Omental fat pad (tissue), 4 donors: ENCODE measurements around the gene TTC22. TPM values are rescaled to one million over a fixed set of nuclear protein-coding genes. Genes with fewer than 3 reads are reported as not detected.

Experiments used
- ATAC-seq: fragments of 150-250 bp; one replicate; pipeline ENCODE4 v1.9.1; 2016; ENCODE audit warnings: mild to moderate bottlenecking, moderate library complexity; ENCODE audit not compliant: low FRiP score
- DNase-seq: peaks from one replicate; pipeline ENCODE4 v3.0.0-alpha.2; 2019; ENCODE audit warnings: low spot score
- CTCF ChIP-seq, 3 donors: fragments of 450-650 bp; IDR thresholded peaks; one replicate each; pipeline ENCODE4 v1.5.1; 2016 to 2017; ENCODE audit warnings: antibody characterized with exemption in 3 of 3, mild to moderate bottlenecking in 3 of 3, moderate library complexity in 2 of 3
- total RNA-seq, 4 donors: library from RNA; depleted of rRNA; stranded (reverse); fragments of >200 nt; gene quantifications; one replicate each; pipeline ENCODE4 v1.1.0, GENCODE V29; 2016

The TTC22 gene
- total RNA-seq, 4 donors from 2014 or later = 0.88 to 1.7 (median 1.1) TPM; not detected in 1

DNA sequence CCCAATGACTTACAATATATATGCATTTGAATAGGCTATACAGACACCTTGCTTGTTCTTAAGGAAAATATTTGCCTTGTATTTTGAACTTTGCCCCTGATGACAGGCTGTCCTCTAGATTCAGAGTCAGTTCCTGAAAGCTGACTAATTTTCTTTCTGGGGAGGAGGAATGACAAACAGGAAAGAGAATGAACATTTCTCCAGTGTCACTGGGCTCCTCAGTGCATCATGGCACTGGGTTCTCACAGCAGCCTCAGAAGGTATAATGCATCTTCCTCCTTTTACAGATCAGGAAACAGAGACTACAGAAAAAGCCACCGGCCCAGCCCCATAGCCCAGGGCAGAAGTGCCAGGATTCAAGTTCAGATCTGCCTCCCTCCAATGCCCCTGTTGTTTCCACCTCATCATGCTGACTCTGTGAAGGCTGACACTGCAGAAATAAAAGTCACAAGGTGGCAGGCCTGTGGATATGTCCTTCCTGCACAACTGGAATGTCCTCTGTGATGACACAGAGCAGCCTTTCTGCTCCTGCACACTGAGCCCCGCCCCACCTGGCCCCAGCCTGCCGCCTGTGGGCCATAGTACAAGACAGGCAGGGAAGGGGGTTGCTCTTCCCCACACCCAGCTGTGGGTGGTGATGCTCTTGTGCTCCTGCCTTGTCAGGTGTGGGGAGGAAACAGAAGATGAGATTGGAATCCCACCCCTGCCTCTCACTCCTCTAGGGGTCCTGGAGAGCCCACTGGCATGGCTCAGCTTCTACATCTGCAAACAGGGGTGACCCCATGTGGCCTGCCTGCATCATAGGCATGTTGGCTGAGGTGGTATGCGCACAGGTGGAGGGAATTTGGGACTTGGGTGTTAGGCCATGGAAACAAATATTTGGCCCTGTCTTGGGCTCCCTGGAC is 6.4 kb downstream of the TTC22 start:
- no peak for TF ChIP-seq CTCF (IDR thresholded peaks at IDR 0.05)
- ATAC-seq = no peak
- no peak for DNase-seq

- DNase-seq = no peak
- ATAC-seq = no peak
- TF ChIP-seq CTCF (IDR thresholded peaks at IDR 0.05) = no peak
Observed at GRCh38 chr1:54792686-54793282, 8.3 kb downstream of the TTC22 start.

- TF ChIP-seq CTCF (IDR thresholded peaks at IDR 0.05) = no peak
- DNase-seq = no peak
- ATAC-seq = no peak
Observed at GRCh38 chr1:54791880-54792522, 9.1 kb downstream of the TTC22 start.

DNA sequence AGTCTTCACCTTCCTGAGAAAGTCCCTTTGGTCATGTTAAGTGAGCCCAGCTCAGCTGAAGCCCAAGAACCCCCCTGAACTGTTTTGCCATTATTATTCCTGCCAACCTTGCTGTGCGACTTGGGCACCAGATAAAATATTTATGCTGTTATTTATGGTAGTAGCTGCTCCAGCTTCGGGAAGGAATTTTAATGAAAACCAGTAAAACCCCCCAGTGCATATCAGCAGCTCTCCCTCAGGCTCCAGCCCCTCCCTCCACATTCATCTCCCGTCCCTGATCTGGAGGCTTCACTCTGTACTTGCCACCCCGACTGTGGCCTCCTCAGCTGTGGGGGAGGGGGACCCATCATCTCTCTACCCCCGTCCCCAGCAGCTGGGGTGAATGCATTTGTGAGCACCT is 12.7 kb downstream of the TTC22 start:
- no peak for ATAC-seq
- TF ChIP-seq CTCF (IDR thresholded peaks at IDR 0.05) = no peak
- no peak for DNase-seq

DNA sequence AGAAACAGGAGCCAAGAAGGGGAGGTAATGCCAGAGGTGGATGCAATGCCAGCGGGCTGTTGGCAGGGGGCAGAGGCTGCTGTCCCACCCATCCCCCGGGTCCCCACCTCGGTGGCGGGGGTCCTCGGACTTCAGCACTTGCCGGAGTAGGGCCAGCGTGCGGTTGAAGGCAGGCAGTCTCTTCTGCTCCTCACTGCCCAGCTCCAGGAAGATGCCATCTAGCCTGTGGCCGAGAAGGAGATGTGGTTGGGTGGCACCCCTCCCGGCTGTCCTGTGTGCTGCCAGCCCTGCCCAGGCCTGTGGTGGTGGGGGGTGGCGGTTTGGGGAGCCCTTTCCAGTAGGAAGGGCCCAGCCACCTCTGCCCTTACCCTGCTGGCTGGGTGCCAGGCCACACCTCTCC is 13.5 kb downstream of the TTC22 start:
- TF ChIP-seq CTCF (IDR thresholded peaks at IDR 0.05) = no peak
- DNase-seq (no peak), ATAC-seq (no peak)

- ATAC-seq (no peak), DNase-seq (no peak)
- no peak for TF ChIP-seq CTCF (IDR thresholded peaks at IDR 0.05)
Observed at GRCh38 chr1:54786778-54787177, 14.3 kb downstream of the TTC22 start.
